AG08395 (cell line): ENCODE data around the gene RNF150.

Source experiments
- DNase-seq: peaks from one replicate; pipeline ENCODE4 v3.0.0; 2012; ENCODE audit warnings: mixed read lengths, low spot score

The RNF150 gene

GRCh38 chr4:141131723-141132071, 1.6 kb downstream of the RNF150 start:
- DNase-seq: no peak

GRCh38 chr4:141130947-141131605, 2.2 kb downstream of the RNF150 start:
- DNase-seq: no peak

- no peak for DNase-seq
Measured at GRCh38 chr4:141127884-141128283, 5.4 kb downstream of the RNF150 start.

GRCh38 chr4:141126769-141127168, 6.5 kb downstream of the RNF150 start:
- no peak for DNase-seq

- no peak for DNase-seq
Measured at GRCh38 chr4:141124224-141124623, 9.0 kb downstream of the RNF150 start.

- DNase-seq: no peak
Measured at GRCh38 chr4:141121768-141122454, 11.4 kb downstream of the RNF150 start.

GRCh38 chr4:141121101-141121500, 12.2 kb downstream of the RNF150 start:
- DNase-seq: no peak

GRCh38 chr4:141120036-141120593, 13.2 kb downstream of the RNF150 start:
- DNase-seq: no peak

GRCh38 chr4:141119071-141119470, 14.2 kb downstream of the RNF150 start:
- no peak for DNase-seq

- no peak for DNase-seq
Measured at GRCh38 chr4:141118381-141118780, 14.9 kb downstream of the RNF150 start.

GRCh38 chr4:141117935-141118334, 15.3 kb downstream of the RNF150 start:
- no peak for DNase-seq

GRCh38 chr4:141109983-141110382, 23.3 kb downstream of the RNF150 start:
- no peak for DNase-seq

- DNase-seq: no peak
Measured at GRCh38 chr4:141107927-141108326, 25.3 kb downstream of the RNF150 start.

GRCh38 chr4:141102367-141102766, 30.9 kb downstream of the RNF150 start:
- DNase-seq: peak; percentile 45

GRCh38 chr4:141101511-141101910, 31.8 kb downstream of the RNF150 start:
- no peak for DNase-seq

- peak; percentile 43 for DNase-seq
Measured at GRCh38 chr4:141099326-141099725, 33.9 kb downstream of the RNF150 start.

- DNase-seq: no peak
Measured at GRCh38 chr4:141098163-141098562, 35.1 kb downstream of the RNF150 start.

- DNase-seq: no peak
Measured at GRCh38 chr4:141090473-141090872, 42.8 kb downstream of the RNF150 start.

- DNase-seq: no peak
Measured at GRCh38 chr4:141081921-141082395, 51.3 kb downstream of the RNF150 start.

GRCh38 chr4:141080668-141081067, 52.6 kb downstream of the RNF150 start:
- DNase-seq: no peak

GRCh38 chr4:141079393-141079930, 53.8 kb downstream of the RNF150 start:
- no peak for DNase-seq

GRCh38 chr4:141078871-141079270, 54.4 kb downstream of the RNF150 start:
- DNase-seq: peak; percentile 6

GRCh38 chr4:141077611-141078225, 55.6 kb downstream of the RNF150 start:
- no peak for DNase-seq
